Epithelial cell of proximal tubule (primary cell): ENCODE measurements around the gene RPP14. TPM values are rescaled to one million over a fixed set of nuclear protein-coding genes. Genes with fewer than 3 reads are reported as not detected.

Experiments
- DNase-seq: peaks from one replicate; pipeline ENCODE4 v3.0.0-alpha.2; 2011; ENCODE audit warnings: low read depth
- H3K4me3 ChIP-seq: 2 replicates; pipeline ENCODE4 v1.5.1; 2011; ENCODE audit warnings: low read depth, mild to moderate bottlenecking, low read length
- CTCF ChIP-seq: conservative IDR thresholded peaks from 2 replicates; pipeline ENCODE4 v1.5.1; 2012; ENCODE audit warnings: low read depth, mild to moderate bottlenecking, low read length
- total RNA-seq: library from RNA; depleted of rRNA; stranded (reverse); fragments of >200 nt; gene quantifications from 2 replicates; pipeline ENCODE4 v1.2.3, GENCODE V29; 2015

The RPP14 gene
- total RNA-seq: 7.6 and 14.8 TPM in 2 replicates

- DNase-seq: peak; percentile 66
- H3K4me3 ChIP-seq: peak within 1 kb of the TSS; percentile 64
- peak; percentile 98 for TF ChIP-seq CTCF
Observed at GRCh38 chr3:58305882-58306711, at the start of gene RPP14, which contains the start of gene HTD2. Gene RPP14 (plus strand): TSS chr3:58306245. CDS start chr3:58310330, 4,085 bp downstream. Gene HTD2 (plus strand): TSS chr3:58306520. CDS start chr3:58317614, 11,094 bp downstream.

- H3K4me3 ChIP-seq: no peak overlapping the region
- no peak for DNase-seq
- TF ChIP-seq CTCF: no peak
Observed at GRCh38 chr3:58256511-58256910, 49.5 kb upstream of the RPP14 start.

- no peak for DNase-seq
- H3K4me3 ChIP-seq: no peak overlapping the region
- TF ChIP-seq CTCF: no peak
Observed at GRCh38 chr3:58258392-58259055, 47.5 kb upstream of the RPP14 start.

GRCh38 chr3:58260261-58260731 is 45.7 kb upstream of the RPP14 start:
- DNase-seq: no peak
- no peak overlapping the region for H3K4me3 ChIP-seq
- TF ChIP-seq CTCF: no peak

- no peak overlapping the region for H3K4me3 ChIP-seq
- DNase-seq: no peak
- no peak for TF ChIP-seq CTCF
Observed at GRCh38 chr3:58260733-58261132, 45.3 kb upstream of the RPP14 start.

- TF ChIP-seq CTCF: no peak
- DNase-seq: no peak
- H3K4me3 ChIP-seq: no peak overlapping the region
Observed at GRCh38 chr3:58261954-58262666, 43.9 kb upstream of the RPP14 start.
